ENCODE data around the gene ANXA4. TPM values are rescaled to one million over a fixed set of nuclear protein-coding genes. Genes with fewer than 3 reads are reported as not detected.

Gene ANXA4
- polyA plus RNA-seq, 1 experiment = 133 TPM

DNA sequence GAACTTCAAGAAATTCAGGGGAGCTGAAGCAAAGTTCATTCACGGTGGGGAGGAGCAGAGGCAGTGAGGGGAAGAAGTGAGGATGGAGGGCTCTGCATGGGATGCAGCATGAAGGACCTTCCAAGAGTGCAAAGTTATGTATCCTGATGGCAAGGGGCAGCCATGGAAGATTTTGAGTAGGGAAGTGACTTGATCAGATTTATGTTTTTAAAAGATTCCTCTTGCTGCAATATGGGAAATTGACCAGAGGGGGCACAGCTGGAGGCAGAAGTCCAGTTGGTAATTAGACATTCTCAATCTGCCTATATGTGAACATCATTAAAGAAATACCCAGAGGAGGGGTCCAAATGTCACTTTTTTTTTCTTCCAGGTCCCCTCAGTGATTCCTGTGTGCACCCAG is 21.5 kb upstream of the ANXA4 start:
- no peak for DNase-seq (ENCODE audit: low read depth)
- H3K27me3 ChIP-seq (ENCODE audit: control insufficient read depth, insufficient read depth, low read length) = no peaks in the 10 kb centered on the region
- ChIA-PET POLR2A (no interaction called here), CTCF (interaction anchor here (0.7 to 3.0 kb wide), 12 partner anchors 9 to 108 kb away, joined by 3 to 23 read pairs (median 4); no protein-coding TSS in a partner anchor)
- H3K4me3 ChIP-seq (ENCODE audit: low read depth, low read length) = no peak overlapping the region
- no peaks in the 10 kb centered on the region for H3K36me3 ChIP-seq (ENCODE audit: control insufficient read depth, insufficient read depth, low read length)
- TF ChIP-seq, protein P1, sequence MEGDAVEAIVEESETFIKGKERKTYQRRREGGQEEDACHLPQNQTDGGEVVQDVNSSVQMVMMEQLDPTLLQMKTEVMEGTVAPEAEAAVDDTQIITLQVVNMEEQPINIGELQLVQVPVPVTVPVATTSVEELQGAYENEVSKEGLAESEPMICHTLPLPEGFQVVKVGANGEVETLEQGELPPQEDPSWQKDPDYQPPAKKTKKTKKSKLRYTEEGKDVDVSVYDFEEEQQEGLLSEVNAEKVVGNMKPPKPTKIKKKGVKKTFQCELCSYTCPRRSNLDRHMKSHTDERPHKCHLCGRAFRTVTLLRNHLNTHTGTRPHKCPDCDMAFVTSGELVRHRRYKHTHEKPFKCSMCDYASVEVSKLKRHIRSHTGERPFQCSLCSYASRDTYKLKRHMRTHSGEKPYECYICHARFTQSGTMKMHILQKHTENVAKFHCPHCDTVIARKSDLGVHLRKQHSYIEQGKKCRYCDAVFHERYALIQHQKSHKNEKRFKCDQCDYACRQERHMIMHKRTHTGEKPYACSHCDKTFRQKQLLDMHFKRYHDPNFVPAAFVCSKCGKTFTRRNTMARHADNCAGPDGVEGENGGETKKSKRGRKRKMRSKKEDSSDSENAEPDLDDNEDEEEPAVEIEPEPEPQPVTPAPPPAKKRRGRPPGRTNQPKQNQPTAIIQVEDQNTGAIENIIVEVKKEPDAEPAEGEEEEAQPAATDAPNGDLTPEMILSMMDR (IDR thresholded peaks at IDR 0.05; ENCODE audit: insufficient read depth, low read depth, low read length) = peak; percentile 56

- Histone ChIP-seq H3K4me3 (ENCODE audit: low read depth, low read length) (no peak overlapping the region), H3K27me3 (ENCODE audit: control insufficient read depth, insufficient read depth, low read length) (no peaks in the 10 kb centered on the region), H3K36me3 (ENCODE audit: control insufficient read depth, insufficient read depth, low read length) (no peaks in the 10 kb centered on the region)
- no peak for DNase-seq (ENCODE audit: low read depth)
- ChIA-PET CTCF (interaction anchor here (0.7 to 3.0 kb wide), 11 partner anchors 8 to 101 kb away, joined by 3 to 23 read pairs (median 4); no protein-coding TSS in a partner anchor), POLR2A (no interaction called here)
- TF ChIP-seq, protein P1 (IDR thresholded peaks at IDR 0.05; ENCODE audit: insufficient read depth, low read depth, low read length) = no peak
Measured at GRCh38 chr2:69721022-69721421, 20.9 kb upstream of the ANXA4 start.

GRCh38 chr2:69723791-69724190 is 18.1 kb upstream of the ANXA4 start:
- TF ChIP-seq, protein P1 (IDR thresholded peaks at IDR 0.05; ENCODE audit: insufficient read depth, low read depth, low read length) = no peak
- DNase-seq (ENCODE audit: low read depth) = no peak
- POLR2A ChIA-PET = no interaction called here
- H3K36me3 ChIP-seq (ENCODE audit: control insufficient read depth, insufficient read depth, low read length) = no peaks in the 10 kb centered on the region
- CTCF ChIA-PET = interaction anchor here (0.6 to 5.8 kb wide), 10 partner anchors 17 to 575 kb away, joined by 3 to 257 read pairs (median 6); partner anchors contain the start of gene ANXA4
- H3K27me3 ChIP-seq (ENCODE audit: control insufficient read depth, insufficient read depth, low read length) = no peaks in the 10 kb centered on the region
- no peak overlapping the region for H3K4me3 ChIP-seq (ENCODE audit: low read depth, low read length)

DNA sequence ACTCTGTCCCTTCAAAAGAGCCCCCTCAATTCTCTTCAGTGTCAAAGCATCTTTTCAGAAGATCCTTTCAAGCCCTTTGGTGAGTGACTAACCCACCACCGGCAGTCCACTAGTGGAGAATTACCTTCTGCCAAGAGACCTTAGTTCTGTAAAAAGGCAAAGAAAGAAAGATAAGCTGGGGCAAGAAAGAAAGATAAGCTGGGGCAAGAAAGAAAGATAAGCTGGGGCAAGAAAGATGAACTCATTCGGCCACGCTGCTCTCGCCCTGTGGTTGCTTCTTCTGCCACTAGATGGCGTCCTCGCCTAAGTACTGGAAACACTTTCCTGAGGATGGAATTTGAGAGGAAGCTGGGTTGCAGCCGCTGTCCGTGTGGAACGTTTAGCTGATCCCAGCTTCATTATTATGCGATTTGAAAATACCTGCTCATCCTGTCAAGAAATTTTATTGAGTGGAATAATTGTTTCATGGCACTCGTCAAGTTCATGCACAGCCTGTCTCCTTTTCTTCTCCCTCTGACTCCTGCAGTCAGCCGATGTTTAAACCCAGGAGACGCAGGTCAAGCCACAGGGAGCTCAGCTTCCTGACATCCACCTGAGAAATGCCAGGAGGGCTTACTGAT is 17.3 kb upstream of the ANXA4 start:
- POLR2A ChIA-PET = interaction anchor here (0.5 to 0.7 kb wide), 2 partner anchors 93 to 206 kb away, joined by 4 to 29 read pairs; no protein-coding TSS in a partner anchor
- no peak for DNase-seq (ENCODE audit: low read depth)

More for the DNA sequence above, 17.3 kb upstream of the ANXA4 start:
- TF ChIP-seq, protein P1 (IDR thresholded peaks at IDR 0.05; ENCODE audit: insufficient read depth, low read depth, low read length) = peak; percentile 87
- Histone ChIP-seq H3K27me3 (ENCODE audit: control insufficient read depth, insufficient read depth, low read length) (no peaks in the 10 kb centered on the region), H3K36me3 (ENCODE audit: control insufficient read depth, insufficient read depth, low read length) (no peaks in the 10 kb centered on the region), H3K4me3 (ENCODE audit: low read depth, low read length) (peak overlapping the region; percentile 23; the same call in 1 of the 2 replicates)
- CTCF ChIA-PET = interaction anchor here (0.6 to 5.8 kb wide), 43 partner anchors 8 to 781 kb away, joined by 3 to 257 read pairs (median 4); partner anchors contain the start of genes ANXA4 and SNRNP27
